GM18907 (cell line): Measurements from ENCODE around the gene INPP4B.

Source experiments
- ATAC-seq: cut with Tn5 transposase; IDR thresholded peaks from one replicate; pipeline ENCODE4 v1.9.1; 2021; ENCODE audit warnings: mild to moderate bottlenecking, moderate library complexity; ENCODE audit not compliant: unreplicated experiment

The INPP4B gene

DNA sequence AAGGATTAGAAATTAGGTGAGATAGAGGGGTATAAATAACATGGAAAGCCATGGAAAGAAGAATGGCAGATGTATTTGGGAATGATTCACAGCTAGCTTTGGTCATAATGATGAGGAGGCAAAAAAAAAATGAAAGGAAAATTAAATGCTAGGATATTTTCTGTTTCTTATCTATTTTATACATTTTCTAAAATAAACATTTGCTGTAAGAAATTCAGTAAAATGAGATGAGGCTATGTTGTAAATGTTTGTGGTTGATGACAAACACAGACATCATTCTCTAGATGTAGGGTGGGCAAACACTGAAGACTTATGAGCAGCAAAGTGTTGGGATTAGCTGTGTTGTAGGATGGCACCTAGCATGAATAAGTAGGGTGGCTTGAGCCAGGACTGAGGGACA, 802.6 kb downstream of the INPP4B start:
- no peak for ATAC-seq

DNA sequence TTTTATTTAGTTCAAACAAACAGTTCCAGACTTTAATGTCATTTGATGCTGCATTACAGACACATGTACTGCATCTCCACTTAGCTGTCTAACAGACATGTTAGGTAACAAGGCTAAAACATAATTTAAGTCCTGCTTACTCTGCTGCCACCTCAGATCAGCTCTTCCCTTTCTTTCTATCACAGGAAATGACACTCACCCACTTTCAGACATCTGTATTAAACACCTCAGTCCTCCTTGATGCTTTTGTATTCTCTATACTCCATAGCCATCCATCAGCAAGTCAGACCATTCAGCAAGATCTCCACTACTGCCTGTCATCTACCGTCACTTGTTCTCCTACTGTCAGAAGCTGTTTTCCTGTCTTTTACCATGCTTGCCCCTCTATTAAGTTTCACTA, 804.3 kb downstream of the INPP4B start:
- no peak for ATAC-seq

DNA sequence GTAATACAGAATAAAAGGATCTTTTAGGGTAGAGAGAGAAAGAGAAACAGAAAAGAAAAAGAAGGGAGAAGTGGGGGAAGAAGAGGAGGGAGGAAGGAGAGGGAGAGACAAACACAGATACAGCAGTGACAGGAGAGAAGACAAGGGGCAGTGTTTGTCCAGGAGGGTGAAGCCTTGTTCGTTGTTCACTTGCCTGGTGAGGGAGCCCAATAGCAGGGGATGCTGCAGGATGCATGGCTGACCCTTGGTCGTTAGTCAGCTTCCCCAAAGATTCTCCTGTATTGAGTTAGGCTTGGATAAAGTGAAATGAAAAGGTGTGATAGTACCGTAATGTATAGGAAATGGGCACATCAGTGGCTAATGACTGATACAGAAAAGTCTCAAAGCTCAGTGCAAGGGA, 806.1 kb downstream of the INPP4B start:
- no peak for ATAC-seq

DNA sequence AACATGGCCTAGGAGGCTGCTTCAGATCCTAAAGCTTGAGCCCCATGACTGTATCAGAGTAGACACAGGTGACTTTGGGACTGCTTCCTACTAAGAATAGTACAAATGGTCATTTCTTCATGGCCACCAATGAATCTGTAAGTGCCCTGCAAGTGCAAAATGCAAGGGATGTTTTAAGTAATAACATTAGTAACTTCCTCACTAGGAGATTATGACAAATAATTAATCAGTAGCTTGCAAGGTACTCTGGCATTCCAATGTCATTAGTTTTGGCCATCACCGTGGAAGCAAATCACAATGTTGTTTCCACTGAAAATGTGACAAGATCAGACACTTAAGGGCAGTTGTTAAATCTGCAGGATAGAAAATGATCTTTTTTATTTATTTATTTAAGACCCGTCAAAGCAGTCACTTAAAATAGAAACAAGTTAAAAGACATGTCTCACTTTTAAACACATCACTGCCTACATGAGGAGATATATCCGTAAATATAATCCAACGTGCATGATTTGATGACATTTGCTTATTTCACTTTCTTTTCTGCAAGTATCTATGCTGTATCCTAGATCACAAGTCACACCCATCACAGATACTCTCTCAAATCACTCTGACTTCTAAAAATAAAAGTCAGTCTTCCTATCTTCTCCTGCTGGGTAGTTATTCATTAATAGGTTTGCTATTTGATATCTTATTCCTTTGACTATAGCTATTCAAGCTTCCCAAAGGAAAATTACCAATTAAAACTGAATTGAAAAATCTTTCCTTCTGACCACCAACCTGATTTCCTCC, 809.1 kb downstream of the INPP4B start:
- no peak for ATAC-seq

DNA sequence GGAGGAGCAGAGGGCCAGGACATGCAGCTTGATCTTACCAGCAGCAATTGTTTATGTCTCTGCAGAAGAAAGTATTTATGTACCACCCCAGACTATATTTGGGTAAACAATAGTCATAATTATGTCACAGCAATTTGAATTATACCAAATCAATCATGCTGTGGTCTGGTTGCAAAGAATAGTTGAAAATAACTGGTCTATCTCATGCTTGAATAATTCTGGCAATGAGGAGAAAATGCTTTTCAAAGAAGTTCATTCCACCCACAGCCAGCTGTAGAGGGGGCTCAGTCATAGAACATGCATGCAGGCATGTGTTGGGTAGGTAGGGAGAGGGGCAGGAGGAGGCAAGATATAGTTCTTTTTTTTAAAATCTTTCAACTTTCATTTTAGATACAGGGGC, 810.5 kb downstream of the INPP4B start:
- no peak for ATAC-seq

DNA sequence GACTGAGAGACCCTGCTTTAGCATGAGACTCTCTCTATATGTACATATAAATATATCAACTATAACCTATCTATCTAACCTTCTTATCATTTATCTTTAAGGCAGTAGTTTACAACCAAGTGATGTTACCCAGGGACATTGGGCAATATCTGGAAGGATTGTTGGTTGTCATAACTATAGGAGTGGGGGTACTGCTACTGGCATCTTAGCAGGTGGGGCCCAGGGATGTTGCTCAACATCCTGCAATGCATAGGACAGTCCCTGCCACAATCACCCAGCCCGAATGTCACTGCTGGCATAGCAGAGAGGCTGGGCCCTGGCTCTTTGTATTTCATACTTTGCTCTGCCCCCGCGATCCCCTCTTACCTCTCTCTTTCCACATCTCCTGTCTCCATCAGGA, 812.0 kb downstream of the INPP4B start:
- ATAC-seq, result no peak

DNA sequence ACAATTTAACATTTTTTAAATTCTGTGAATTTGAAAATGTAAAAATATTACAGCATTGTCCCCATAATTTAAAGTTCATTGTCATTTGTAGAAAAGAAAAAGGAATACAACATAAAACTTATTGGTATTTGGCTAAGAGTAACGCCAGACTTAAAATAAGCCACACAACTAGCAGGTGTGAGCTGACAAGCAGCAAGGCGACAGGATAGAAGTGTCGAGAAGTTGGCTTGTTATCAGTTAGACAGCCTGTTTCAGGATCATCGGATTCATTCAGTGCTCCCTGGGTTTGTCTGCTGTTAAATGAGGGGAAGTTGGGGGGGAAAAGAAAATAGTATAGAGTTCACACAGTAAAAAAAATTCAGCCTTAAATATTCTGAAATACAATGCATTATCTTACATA, 816.1 kb downstream of the INPP4B start:
- no peak for ATAC-seq

DNA sequence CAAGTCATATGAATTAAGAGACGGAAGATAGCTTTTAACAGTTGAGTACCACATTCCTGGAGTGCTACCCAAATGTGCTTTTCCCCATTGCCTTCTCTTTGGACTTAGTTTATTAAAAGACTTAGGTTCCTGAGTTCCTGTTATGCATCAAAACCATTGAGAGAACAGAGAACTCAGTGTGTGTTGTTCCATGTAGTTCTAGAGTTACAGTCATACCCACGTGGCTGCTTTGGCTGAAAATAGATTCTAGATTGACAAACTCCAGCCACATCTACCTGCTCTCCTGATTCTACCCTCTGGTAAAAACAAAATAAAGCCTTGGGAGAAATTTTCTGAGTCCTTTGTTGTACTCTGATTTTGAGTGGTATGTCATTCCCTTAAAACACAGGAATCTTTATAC, 824.3 kb downstream of the INPP4B start:
- ATAC-seq, result no peak

DNA sequence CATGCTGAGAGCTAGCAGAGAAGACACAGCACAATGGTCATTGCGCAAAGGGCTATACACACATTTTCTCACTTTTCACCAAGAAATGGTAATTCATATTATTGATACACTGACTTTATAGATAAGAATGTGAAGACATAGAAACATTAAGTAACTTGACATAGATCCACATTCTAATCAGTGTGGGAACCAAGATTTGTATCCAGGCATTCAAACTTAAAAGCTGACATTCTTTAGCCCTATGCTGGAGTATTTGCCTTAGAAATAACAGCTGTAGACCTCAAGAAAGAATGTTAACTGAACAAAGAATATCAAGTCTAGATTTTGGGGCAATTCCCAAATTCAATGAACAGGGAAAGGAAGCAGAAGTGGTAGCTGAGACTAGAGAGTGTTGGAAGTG, 824.9 kb downstream of the INPP4B start:
- no peak for ATAC-seq

DNA sequence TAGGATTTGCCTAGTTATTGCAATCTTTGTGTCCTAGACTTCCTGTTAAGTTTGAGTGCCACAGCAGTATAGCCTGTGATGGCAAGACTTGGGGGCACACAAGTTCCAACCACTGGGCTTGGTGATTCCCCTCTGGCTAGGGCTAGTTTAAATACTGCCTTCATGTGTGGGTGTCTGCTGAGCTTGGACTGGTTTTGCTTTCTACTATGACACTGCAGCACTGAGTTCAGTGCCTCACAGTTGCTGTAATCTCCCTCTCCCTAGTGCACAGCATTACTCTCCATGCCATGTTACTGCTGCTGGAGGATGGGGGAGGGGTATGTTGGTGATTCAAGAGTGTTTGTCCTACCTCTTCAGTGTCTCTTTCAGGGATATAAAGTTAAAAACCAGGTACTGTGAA, 830.1 kb downstream of the INPP4B start:
- no peak for ATAC-seq

DNA sequence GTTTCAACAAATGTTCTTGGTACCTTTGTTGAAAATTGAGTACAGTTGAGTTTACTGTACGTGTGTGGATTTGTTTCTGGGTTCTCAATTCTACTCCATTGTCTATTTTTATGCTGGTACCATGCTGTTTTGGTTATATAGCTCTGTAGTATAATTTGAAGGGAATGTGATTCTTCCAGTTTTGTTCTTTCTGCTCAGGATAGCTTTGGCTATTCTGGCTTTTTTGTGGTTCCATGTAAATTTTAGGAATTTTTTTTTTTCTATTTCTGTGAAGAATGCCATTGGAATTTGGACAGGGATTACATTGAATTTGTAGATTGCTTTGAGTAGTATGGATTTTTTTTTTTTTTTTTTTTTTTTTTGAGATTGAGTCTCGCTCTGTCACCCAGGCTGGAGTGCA, 836.4 kb downstream of the INPP4B start:
- ATAC-seq, result no peak

DNA sequence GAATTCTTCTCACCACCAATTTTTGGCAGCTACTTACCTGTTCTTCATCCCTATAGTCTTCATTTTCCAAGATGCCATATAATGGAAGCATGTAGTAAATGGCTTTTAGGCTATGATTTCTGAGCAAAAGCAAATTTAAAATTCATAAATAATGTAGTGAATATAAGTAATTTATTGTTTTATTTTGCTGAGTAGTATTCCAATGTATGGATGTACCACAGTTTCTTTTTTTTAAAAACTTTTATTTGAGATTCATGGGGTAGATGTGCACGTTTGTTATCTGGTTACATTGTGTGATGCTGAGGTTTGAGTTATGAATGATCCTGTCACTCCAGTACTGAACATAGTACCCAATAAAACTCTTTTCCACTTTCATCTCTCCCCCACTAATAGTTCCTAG, 840.6 kb downstream of the INPP4B start:
- no peak for ATAC-seq

DNA sequence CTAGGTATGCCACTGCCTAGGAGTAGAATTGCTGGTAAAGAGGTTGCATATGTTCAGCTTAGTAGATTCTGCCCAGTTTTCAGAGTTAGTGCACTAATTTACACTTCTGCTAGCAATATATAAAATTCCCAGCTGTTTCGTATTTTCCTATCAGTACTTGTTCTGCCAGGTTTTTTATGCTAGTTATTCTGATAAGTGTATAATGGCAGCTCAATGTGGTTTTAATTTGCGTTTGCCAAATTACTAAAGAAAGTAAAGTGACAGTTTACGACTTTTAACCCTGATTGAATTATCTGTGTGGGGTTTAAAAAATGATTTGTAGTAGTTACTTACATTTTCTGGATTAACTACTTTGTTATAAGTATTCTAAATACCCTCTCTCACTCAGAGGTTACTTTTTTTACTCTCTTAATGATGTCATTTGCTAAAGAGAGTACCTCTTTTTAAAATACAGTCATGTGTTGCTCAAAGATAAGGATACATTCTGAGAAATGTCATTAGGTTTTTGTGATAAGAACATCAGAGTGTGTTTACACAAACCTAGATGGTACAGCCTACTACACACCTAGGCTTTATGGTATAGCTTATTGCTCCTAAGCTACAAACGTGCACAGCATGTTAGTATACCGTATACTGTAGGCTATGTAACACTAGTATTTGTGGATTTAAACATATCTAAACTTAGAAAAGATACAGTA, 846.5 kb downstream of the INPP4B start:
- no peak for ATAC-seq

DNA sequence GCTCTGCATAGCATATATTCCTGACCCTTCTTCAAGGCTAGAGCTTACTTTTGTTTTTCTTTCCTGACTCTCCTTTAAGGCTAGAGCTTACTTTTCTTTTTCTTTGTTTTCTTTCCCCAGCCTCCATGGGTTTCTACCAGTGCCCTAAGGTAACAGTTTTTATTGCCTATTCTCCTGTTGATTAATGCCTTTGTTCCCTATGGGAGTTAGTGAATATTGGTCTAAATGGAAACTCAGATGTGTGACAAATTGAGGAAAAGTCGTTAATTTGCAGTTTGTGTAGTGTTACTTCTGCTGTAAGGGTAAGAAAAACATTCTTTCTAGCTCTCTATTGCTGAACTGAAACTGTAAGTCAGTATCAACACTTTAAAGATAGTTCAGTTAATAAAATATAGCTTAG, 851.0 kb downstream of the INPP4B start:
- no peak for ATAC-seq

DNA sequence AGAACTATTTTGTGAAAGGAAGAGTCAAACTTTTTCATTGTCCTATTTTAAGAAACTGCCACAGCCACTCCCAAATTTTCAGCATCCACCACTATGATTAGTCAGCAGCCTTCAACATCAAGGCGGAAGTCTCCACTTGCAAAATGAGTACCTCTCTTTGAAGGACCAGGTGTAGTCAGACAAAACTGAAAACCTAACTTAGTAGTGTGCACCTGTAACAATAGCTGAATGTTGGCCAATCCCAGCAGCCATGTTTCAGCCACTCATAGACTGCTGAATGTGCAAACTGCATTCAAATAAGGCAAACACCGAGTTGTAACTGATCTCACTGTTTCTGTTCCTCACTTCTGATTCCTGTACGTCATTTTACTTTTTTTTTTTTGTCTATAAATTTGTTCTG, 868.7 kb downstream of the INPP4B start:
- ATAC-seq, result no peak
